GM12873 (cell line): ENCODE data around the gene EPS8L3.
A peak's percentile ranks its signal among the peaks of the same experiment; 100 is the strongest.

Source experiments
- CTCF ChIP-seq: IDR thresholded peaks from 2 replicates; pipeline ENCODE4 v1.5.1; 2012; ENCODE audit warnings: low read depth, mild to moderate bottlenecking, moderate library complexity, low read length, control low read depth; ENCODE audit not compliant: insufficient read depth; ENCODE audit errors: missing control alignments

Gene EPS8L3

GRCh38 chr1:109775398-109775797, 11.7 kb upstream of the EPS8L3 start:
- TF ChIP-seq CTCF, result no peak

- no peak for TF ChIP-seq CTCF
These were observed 10.3 kb upstream of the EPS8L3 start for GRCh38 chr1:109773900-109774485.

DNA sequence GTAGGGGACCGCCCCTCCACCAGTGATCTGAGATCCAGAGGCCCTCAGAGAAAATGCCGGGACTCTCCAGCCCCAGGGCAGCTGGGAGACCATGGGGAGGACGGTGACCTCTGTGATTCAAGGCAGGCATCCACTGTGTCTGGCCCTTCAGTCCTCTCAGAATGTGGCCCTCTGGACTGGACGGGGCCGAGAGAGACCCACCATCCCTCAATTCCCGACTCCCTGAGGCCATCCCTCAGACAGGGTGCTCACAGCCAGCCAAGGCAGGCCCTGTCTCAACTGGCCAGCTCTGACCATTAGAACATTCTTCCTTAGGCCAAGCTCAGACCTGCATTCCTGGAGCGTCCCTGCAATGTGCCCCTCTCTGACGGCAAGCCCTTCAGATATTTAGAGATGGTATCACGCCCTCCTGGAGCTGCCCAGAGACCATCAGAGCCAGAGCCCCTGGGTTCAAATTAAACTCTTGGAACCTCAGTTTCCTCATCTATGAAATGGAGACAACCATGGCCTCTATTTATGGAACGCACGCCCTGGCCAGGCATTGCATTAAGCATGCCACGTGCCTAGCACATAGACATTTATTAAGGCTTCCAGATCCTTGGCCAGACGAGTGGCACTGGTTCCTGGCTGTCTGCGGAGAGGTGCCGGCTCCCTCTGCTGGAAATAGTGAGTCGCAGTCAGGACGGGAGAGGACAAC, 9.6 kb upstream of the EPS8L3 start:
- peak; percentile 89 for TF ChIP-seq CTCF

DNA sequence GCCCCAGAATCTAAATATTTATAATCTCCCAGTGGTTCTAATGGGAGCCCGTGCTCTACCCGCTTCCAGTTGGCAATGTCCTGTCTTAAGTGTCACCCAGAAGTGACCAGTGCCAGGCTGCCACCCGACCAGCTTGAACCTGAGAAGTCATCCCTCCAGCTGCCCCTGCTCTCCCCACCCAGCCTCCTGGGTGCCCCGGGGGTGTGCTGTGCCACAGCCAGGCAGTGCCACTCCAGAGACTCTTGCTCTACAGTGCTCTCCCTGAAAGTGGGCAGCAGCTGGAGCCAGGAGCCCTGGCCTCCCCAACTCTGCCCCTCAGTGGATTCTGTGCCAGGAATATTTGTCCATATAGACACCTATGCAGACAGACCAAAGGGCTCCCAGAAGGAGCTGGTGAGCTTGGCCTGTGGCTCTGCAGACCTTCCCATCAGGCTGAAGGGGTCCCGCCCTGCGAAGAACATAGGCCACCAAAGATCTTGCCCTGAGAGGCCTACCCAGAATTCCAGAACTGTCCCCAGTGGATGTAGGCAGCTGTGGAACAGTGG, 9.0 kb upstream of the EPS8L3 start:
- TF ChIP-seq CTCF, result no peak

GRCh38 chr1:109771712-109772657, 8.3 kb upstream of the EPS8L3 start:
- TF ChIP-seq CTCF, result no peak

DNA sequence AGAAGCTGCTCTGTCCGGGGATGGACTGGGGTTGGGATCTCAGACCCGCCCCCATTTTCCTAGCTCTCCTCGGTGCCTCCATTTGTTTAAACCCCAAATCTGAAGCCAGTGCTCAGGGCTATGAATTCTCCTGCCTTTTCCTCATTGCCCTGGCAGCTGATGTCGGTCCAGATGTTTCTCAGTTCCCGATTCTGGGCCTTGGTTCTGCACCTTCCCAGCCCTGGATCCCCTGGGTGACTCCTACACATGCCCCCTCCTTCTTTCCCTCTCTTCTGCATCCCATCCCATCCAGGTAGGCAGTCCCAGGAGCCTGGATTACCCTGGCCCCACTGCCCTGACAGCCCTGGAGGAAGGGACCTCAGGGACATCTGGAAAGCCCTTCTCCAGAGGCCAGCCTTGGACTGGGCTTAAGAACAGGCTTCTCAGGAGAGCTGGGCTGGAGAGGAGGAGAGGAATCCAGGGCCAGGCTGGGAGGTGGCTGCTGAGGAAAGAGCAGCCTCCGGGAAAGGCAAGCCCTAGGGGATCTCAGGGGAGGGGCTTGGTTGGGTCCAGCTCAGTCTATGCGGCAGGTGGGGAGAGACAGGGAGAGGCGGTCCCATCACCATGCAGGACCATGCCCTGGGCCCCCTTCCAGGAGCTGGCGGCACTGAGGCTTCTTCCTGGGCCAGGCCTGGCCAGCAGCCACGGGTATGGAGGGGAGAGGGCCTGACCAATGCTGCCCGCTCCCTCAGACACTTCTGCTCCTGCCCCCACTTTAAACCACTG, 6.8 kb upstream of the EPS8L3 start:
- no peak for TF ChIP-seq CTCF
